GM19452 (cell line): Measurements from ENCODE around the gene FOXL3.
"Not testable (repeated sequence)": the region's sequence is repeated elsewhere in the genome, so short reads cannot be mapped to it uniquely, and the experiment has no call there.

Source experiments
- ATAC-seq: cut with Tn5 transposase; IDR thresholded peaks from one replicate; pipeline ENCODE4 v1.9.1; 2021; ENCODE audit not compliant: unreplicated experiment

The FOXL3 gene

DNA sequence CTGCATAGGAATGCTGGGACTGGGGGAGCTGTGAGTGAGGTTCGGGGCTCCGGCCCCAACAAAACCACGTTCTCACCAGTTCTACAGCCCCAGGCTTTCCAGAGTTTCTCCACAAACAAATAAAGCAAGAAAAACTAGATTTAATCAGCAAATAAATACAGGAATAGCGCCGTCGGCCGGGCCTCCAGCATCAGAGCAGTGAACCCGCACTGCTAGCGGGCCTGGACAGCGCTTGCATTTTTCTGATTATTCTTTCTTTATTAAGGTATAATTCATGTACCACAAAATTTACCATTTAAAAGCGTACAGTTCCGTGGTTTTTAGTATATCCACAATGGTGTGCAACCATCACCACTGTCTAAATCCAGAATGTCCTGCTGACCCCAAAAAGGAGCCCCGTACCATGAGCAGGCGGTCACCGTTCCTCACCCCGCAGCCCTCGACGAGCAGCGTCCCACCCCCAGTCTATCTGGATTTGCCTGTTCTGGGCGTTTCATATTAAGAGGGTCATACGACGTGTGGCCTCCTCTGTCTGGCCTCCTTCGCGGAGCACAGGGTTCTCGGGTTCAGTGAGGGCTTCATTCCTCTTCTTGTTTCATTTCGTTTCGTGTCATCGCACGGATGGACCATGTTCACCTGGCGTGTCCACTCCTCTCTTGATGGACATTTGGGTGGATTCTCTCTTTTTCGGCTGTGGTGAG lies 35.5 kb upstream of the FOXL3 start:
- no peak for ATAC-seq

- ATAC-seq = no peak
Measured at GRCh38 chr7:255038-255435, 34.9 kb upstream of the FOXL3 start.

DNA sequence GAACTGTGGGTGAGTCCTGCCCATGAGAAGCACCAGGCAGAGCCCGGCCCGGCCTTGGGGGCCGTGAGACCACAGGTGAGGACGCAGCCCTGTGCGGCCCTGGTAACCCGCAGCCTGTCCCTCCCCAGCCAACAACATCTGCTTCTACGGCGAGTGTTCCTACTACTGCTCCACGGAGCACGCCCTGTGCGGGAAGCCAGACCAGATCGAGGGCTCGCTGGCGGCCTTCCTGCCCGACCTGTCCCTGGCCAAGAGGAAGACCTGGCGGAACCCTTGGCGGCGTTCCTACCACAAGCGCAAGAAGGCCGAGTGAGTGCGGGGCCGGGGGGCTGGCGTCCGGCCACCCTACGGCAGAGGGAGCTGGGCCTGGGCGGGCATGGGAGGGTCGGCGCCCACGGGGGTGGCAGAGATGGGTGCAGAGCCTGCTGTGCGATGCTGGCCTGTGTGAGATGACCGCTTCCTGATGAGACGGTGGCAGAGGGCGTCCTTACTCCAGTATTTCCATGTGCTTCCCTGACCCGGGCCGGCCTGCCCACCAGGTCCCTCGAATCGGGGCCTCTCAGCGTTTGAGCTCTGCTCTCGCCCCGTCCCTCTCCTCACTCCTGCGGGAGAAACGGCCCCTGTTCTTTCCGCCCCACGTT lies 34.1 kb upstream of the FOXL3 start:
- no peak for ATAC-seq

DNA sequence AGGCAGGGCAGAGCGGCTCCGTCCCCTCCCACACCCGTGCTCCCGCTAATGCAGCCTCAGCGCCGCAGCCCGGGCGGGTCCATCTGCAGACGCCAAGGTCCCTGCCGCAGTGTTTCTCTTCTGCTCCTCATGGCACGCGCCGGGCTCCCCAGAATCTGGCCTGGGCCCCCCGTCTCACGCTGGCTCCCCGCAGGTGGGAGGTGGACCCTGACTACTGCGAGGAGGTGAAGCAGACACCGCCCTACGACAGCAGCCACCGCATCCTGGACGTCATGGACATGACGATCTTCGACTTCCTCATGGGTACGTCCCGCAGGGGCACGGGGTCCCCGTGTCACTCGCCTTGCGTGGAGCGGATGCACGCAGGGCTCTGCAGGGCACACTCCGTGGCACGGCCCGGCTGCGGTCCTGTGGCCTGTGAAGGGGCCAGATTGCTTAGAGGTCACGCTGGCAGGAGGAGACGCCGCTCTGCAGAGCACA lies 33.5 kb upstream of the FOXL3 start:
- no peak for ATAC-seq

GRCh38 chr7:256981-257646 lies 32.9 kb upstream of the FOXL3 start:
- no peak for ATAC-seq

DNA sequence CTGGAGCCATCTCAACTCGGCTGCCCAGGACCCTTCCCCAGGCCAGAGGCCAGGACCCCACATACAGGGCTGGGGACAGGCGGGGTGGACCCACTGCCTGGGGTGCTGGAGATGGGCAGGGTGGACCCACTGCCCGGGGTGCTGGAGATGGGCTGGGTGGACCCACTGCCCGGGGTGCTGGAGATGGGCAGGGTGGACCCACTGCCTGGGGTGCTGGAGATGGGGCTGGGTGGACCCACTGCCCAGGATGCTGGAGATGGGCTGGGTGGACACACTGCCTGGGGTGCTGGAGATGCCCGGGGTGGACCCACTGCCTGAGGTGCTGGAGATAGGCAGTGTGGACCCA lies 32.4 kb upstream of the FOXL3 start:
- ATAC-seq = no peak

GRCh38 chr7:258476-259190 lies 31.3 kb upstream of the FOXL3 start:
- no peak for ATAC-seq

GRCh38 chr7:259191-259505 lies 30.8 kb upstream of the FOXL3 start:
- ATAC-seq = no peak

- no peak for ATAC-seq
Measured at GRCh38 chr7:259751-260405, 30.1 kb upstream of the FOXL3 start.

DNA sequence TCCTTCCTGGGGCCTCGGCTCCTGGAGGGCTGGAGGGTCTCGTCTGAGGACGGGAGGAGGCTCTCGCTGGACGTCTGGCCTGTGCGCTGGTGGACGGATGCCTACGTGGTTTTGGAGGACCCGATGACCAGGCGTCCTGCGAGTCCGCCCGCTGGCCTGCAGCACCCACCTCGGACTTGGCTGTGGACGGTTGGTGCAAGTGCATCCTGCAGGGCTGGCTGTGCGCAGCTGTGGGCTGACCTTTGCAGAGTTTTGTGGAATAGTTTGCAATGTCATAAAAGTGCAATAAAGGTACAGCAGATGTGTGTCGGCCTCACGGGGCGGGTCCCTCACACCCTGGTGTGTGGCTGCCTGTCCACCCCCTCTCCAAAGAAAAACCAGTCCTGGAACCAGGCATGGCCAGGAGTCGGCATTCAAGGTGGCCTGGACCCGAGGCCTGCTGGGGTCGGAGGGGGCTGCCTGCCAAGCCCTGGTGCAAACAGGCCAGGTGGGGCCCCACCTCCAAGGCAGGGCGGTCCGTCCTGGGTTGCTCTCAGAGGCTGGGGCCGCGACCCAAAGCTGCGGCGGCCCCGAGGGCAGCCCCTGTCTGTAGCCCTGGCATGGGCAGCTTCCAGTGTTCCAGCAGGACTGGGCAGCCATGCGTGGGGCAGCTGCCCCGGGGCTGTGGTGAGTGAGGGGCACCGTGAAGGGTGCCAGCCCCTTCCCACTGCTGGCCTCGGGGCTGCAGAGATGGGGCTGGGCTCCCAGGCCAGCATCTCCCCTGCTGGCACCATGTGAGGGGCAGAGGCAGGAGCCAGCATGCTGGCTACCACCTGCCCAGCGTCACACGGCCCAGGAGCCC lies 29.3 kb upstream of the FOXL3 start:
- no peak for ATAC-seq

GRCh38 chr7:261341-262250 lies 28.4 kb upstream of the FOXL3 start:
- ATAC-seq = no peak

- no peak for ATAC-seq
Measured at GRCh38 chr7:262251-262572, 27.8 kb upstream of the FOXL3 start.

DNA sequence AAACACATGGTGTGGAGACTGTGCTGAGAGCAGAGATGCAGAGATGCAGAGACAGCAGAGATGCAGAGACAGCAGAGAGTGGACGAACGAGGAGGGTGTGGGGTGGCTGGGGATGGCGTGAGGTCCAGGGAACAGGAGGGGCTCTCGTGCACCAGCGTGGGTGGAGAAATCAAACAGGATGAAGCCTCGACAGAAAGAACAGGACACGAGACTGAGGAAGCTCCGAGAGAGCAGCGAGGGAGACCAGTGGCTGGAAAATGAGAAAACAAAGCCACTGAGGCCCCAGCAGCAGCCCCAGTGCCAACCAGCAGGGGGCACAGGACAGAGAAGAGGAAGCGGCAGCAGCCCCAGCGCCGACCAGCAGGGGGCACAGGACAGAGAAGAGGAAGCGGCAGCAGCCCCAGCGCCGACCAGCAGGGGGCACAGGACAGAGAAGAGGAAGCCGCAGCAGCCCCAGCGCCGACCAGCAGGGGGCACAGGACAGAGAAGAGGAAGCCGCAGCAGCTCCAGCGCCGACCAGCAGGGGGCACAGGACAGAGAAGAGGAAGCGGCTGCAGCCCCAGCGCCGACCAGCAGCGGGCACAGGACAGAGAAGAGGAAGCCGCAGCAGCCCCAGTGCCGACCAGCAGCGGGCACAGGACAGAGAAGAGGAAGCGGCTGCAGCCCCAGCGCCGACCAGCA lies 27.2 kb upstream of the FOXL3 start:
- not testable (repeated sequence) for ATAC-seq

DNA sequence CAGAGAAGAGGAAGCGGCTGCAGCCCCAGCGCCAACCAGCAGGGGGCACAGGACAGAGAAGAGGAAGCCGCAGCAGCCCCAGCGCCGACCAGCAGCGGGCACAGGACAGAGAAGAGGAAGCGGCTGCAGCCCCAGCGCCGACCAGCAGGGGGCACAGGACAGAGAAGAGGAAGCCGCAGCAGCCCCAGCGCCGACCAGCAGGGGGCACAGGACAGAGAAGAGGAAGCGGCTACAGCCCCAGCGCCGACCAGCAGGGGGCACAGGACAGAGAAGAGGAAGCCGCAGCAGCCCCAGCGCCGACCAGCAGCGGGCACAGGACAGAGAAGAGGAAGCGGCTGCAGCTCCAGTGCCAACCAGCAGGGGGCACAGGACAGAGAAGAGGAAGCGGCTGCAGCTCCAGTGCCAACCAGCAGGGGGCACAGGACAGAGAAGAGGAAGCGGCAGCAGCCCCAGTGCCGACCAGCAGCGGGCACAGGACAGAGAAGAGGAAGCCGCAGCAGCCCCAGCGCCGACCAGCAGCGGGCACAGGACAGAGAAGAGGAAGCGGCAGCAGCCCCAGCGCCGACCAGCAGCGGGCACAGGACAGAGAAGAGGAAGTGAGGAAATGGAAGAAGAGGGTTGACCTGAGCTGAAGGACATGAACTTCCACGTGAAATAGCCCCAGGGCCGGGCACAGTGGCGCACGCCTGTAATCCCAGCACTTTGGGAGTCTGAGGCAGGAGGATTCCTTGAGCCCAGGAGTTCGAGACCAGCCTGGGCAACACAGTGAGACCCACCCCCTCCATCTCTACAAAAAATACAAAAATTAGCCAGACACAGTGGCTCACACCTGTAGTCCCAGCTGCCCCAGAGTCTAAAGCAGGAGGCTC lies 26.3 kb upstream of the FOXL3 start:
- ATAC-seq = not testable (repeated sequence)

DNA sequence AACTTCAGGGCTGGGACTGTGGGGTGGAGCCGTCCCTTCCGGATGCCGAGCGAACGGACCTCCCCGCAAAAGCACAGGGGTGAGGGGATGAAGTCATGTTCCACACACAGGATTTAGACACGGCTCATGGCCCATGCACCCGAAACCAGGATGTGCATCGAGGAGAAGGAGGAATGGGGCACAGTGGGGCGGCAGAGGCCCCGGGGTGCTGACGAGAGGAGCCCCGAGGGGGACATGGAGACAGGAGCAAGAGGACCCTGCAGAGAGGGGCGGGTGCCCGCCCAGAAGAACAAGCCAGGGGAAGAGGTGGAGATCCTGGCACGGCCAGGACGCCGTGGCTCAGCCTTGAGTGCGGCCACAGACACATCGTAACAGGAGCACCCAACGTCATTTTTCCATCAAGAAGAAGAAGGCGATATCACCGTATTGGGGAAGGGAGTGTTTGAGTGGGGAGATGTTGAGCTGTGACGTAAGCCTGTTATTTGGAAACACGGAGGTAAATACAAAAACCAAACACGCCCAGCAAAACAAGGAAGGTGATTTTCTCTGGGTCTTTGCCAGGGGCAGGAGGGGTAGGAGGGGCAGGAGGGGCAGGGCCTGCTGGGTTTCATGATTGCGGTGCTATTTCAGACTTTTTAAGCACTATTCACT lies 25.3 kb upstream of the FOXL3 start:
- ATAC-seq = no peak

DNA sequence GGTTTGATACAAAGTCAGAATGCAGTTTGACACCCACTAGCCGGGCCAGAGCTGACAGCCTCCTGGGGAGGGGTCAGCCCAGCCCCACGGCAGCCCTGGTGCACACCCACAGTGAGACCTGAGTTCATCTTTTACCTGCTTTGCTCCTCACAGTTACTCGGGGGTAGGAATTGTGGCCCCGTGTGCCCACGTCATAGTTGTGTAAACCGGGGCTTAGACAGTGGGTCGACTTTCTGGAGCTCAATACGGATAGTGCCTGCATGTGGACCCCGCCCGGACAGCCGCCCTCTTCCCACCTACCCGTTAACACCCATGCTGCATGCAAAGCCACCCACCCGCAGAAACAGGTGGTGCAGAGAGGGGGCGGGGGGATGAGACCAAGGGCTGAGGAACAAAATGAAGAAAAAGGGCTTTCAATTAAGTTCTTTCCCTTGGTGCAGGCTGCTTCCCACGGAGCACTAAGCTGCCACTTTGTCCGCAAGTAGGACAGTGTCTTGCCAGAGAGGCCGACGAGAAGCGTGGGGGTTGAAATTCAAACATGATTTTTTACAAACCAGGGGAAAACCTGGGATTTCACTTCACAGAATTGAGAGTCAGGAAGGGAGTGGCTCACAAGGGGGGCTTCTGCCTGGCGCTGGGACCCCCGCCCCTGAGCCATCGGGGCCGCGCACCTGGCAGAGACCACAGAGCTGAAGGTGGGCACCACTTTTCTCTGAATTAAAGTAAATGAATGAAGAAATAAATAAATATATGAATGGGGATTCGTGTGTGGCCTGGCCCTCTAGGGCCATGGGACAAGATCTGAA lies 24.6 kb upstream of the FOXL3 start:
- ATAC-seq = no peak
